PC-3 (cell line): ENCODE measurements around the gene PTP4A2. TPM values are rescaled to one million over a fixed set of nuclear protein-coding genes. Genes with fewer than 3 reads are reported as not detected.

ENCODE experiments used
- ATAC-seq: fragments of 200-7000 bp; cut with Tn5 transposase; 2 replicates; pipeline ENCODE4 v1.9.1; 2020; ENCODE audit warnings: mild to moderate bottlenecking, moderate library complexity
- BruUV-seq: library from RNA; stranded (reverse); fragments of 400-500 nt; replicated peaks from 2 replicates; lab custom pipeline; 2021; lab: Mats Ljungman, UMichigan
- CTCF ChIA-PET: fragments of 300-600 bp; sonication (Branson Sonifier 250); formaldehyde crosslinking; loops from one replicate; lab custom pipeline; 2022; ENCODE audit warnings: antibody characterized with exemption; lab: Charles Lee
- POLR2A ChIA-PET: fragments of 300-600 bp; sonication (Branson Sonifier 250); formaldehyde crosslinking; loops from one replicate; lab custom pipeline; 2022; ENCODE audit warnings: antibody characterized with exemption; ENCODE audit not compliant: unreplicated experiment; lab: Charles Lee
- DNase-seq: peaks from one replicate; pipeline ENCODE4 v3.0.0-alpha.2; 2015
- H2AFZ ChIP-seq: fragments of 300-600 bp; sonication (generic); 2 replicates; pipeline ENCODE4 v1.6.0; 2016; ENCODE audit warnings: antibody characterized with exemption, low read length
- H3F3A ChIP-seq: fragments of 300-600 bp; sonication (generic); one replicate; pipeline ENCODE4 v1.6.0; 2017; ENCODE audit warnings: antibody characterized with exemption, low read length, control low read depth, mild to moderate bottlenecking; ENCODE audit not compliant: unreplicated experiment
- H3K27ac ChIP-seq: fragments of 300-600 bp; sonication (generic); 2 replicates; pipeline ENCODE4 v1.5.1; 2016; ENCODE audit warnings: mild to moderate bottlenecking, low read length
- H3K27me3 ChIP-seq: fragments of 300-600 bp; sonication (generic); 2 replicates; pipeline ENCODE4 v1.6.1; 2016; ENCODE audit warnings: low read length, mixed read lengths
- H3K36me3 ChIP-seq: fragments of 300-600 bp; sonication (generic); 2 replicates; pipeline ENCODE4 v1.6.1; 2016; ENCODE audit warnings: low read depth, mixed run types, low read length, mixed read lengths
- H3K4me1 ChIP-seq: fragments of 300-600 bp; sonication (generic); 2 replicates; pipeline ENCODE4 v1.5.1; 2016; ENCODE audit warnings: low read length; ENCODE audit not compliant: insufficient read depth
- H3K4me2 ChIP-seq: fragments of 300-600 bp; sonication (generic); 2 replicates; pipeline ENCODE4 v1.6.0; 2016; ENCODE audit warnings: low read length
- H3K4me3 ChIP-seq: fragments of 300-600 bp; sonication (generic); 2 replicates; pipeline ENCODE4 v1.5.1; 2016; ENCODE audit warnings: mild to moderate bottlenecking, low read length, mixed read lengths
- H3K79me2 ChIP-seq: fragments of 300-600 bp; sonication (generic); 2 replicates; pipeline ENCODE4 v1.6.1; 2017; ENCODE audit warnings: low read length, mixed read lengths
- H3K9ac ChIP-seq: fragments of 300-600 bp; sonication (generic); 2 replicates; pipeline ENCODE4 v1.6.0; 2016; ENCODE audit warnings: mild to moderate bottlenecking, low read length
- H3K9me2 ChIP-seq: fragments of 300-600 bp; sonication (generic); replicated peaks from 2 replicates; pipeline ENCODE4 v1.6.1; 2016; ENCODE audit warnings: mixed run types, low read length, mixed read lengths
- H3K9me3 ChIP-seq: fragments of 300-600 bp; sonication (generic); 2 replicates; pipeline ENCODE4 v1.6.1; 2016; ENCODE audit warnings: low read length, mixed read lengths
- H4K20me1 ChIP-seq: fragments of 300-600 bp; sonication (generic); 2 replicates; pipeline ENCODE4 v1.6.1; 2016; ENCODE audit warnings: low read length, mixed read lengths
- EZH2 ChIP-seq: fragments of 300-600 bp; sonication (generic); IDR thresholded peaks from one replicate; pipeline ENCODE4 v1.6.1; 2017; ENCODE audit warnings: antibody characterized with exemption, mild to moderate bottlenecking, low read length; ENCODE audit not compliant: unreplicated experiment
- EZH2phosphoT487 ChIP-seq: fragments of 300-600 bp; sonication (generic); IDR thresholded peaks from 2 replicates; pipeline ENCODE4 v1.6.1; 2018; ENCODE audit warnings: mild to moderate bottlenecking, antibody characterized with exemption, low read length, borderline replicate concordance
- intact Hi-C: fragments of 100-400 bp; cut with micrococcal nuclease; formaldehyde crosslinking; loops from 2 replicates; pipeline ENCODE4 v1.9.0; 2023
- total RNA-seq: library from RNA; depleted of rRNA; stranded (reverse); fragments of >200 nt; gene quantifications from 2 replicates; pipeline ENCODE4 v1.2.3, GENCODE V29; 2014
- TF ChIP-seq, protein P1 (sequence below): fragments of 300-600 bp; sonication (generic); conservative IDR thresholded peaks from 2 replicates; pipeline ENCODE4 v1.5.1; 2017; ENCODE audit warnings: antibody characterized with exemption, low read depth, mild to moderate bottlenecking, low read length

Gene PTP4A2
- total RNA-seq, 1 experiment from 2014 or later = 335 TPM

- H3K9me3 ChIP-seq = no peaks in the 10 kb centered on the region
- H3K27me3 ChIP-seq = no peaks in the 10 kb centered on the region
- DNase-seq = no peak
- no peaks in the 10 kb centered on the region for H3F3A ChIP-seq
- no peak for ATAC-seq
- no peaks in the 10 kb centered on the region for H3K36me3 ChIP-seq
- no peaks in the 10 kb centered on the region for H3K9me2 ChIP-seq
- BruUV-seq = no TSS peak
- no peaks in the 10 kb centered on the region for H4K20me1 ChIP-seq
- ChIA-PET POLR2A (no interaction called here), CTCF (no interaction called here)
- H2AFZ ChIP-seq = no peak overlapping the region
- no peaks in the 10 kb centered on the region for H3K79me2 ChIP-seq
- H3K4me2 ChIP-seq = no peak overlapping the region
- H3K9ac ChIP-seq = no peak overlapping the region
- intact Hi-C loops = no loop called here
- no peaks in the 10 kb centered on the region for H3K4me1 ChIP-seq
- H3K4me3 ChIP-seq = no peak overlapping the region
- no peak overlapping the region for H3K27ac ChIP-seq
- TF ChIP-seq, protein P1, sequence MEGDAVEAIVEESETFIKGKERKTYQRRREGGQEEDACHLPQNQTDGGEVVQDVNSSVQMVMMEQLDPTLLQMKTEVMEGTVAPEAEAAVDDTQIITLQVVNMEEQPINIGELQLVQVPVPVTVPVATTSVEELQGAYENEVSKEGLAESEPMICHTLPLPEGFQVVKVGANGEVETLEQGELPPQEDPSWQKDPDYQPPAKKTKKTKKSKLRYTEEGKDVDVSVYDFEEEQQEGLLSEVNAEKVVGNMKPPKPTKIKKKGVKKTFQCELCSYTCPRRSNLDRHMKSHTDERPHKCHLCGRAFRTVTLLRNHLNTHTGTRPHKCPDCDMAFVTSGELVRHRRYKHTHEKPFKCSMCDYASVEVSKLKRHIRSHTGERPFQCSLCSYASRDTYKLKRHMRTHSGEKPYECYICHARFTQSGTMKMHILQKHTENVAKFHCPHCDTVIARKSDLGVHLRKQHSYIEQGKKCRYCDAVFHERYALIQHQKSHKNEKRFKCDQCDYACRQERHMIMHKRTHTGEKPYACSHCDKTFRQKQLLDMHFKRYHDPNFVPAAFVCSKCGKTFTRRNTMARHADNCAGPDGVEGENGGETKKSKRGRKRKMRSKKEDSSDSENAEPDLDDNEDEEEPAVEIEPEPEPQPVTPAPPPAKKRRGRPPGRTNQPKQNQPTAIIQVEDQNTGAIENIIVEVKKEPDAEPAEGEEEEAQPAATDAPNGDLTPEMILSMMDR = no peak
- no peak for TF ChIP-seq EZH2
- no peak for TF ChIP-seq EZH2phosphoT487
Observed at GRCh38 chr1:31871703-31872102, 66.5 kb downstream of the PTP4A2 start.

- ATAC-seq = no peak
- Histone ChIP-seq H3K4me2 (no peak overlapping the region), H3K4me1 (no peaks in the 10 kb centered on the region), H3K27ac (no peak overlapping the region), H2AFZ (no peak overlapping the region), H3K9me3 (no peaks in the 10 kb centered on the region), H3K9ac (no peak overlapping the region), H3K9me2 (no peaks in the 10 kb centered on the region), H3K79me2 (no peaks in the 10 kb centered on the region), H3K27me3 (no peaks in the 10 kb centered on the region), H3K4me3 (no peak overlapping the region), H4K20me1 (no peaks in the 10 kb centered on the region), H3F3A (no peaks in the 10 kb centered on the region), H3K36me3 (no peaks in the 10 kb centered on the region)
- BruUV-seq = no TSS peak
- no peak for TF ChIP-seq EZH2
- TF ChIP-seq, protein P1 = no peak
- no peak for TF ChIP-seq EZH2phosphoT487
- intact Hi-C loops = no loop called here
- no peak for DNase-seq
- CTCF ChIA-PET = interaction anchor here (0.6 kb wide), 1 partner anchor 153 kb away, joined by 4 read pairs; no protein-coding TSS in a partner anchor
- POLR2A ChIA-PET = no interaction called here
Observed at GRCh38 chr1:31870086-31870736, 68.0 kb downstream of the PTP4A2 start.

- Histone ChIP-seq H3K79me2 (no peaks in the 10 kb centered on the region), H3K36me3 (no peaks in the 10 kb centered on the region), H3K27ac (no peak overlapping the region), H3K9me3 (no peaks in the 10 kb centered on the region), H3K27me3 (no peaks in the 10 kb centered on the region), H3F3A (no peaks in the 10 kb centered on the region), H3K4me3 (no peak overlapping the region), H3K4me1 (no peaks in the 10 kb centered on the region), H2AFZ (no peak overlapping the region), H3K9me2 (no peaks in the 10 kb centered on the region), H4K20me1 (no peaks in the 10 kb centered on the region), H3K4me2 (no peak overlapping the region), H3K9ac (no peak overlapping the region)
- no TSS peak for BruUV-seq
- DNase-seq (no peak), ATAC-seq (no peak)
- ChIA-PET CTCF (no interaction called here), POLR2A (no interaction called here)
- TF ChIP-seq, protein P1 = no peak
- no peak for TF ChIP-seq EZH2phosphoT487
- TF ChIP-seq EZH2 = no peak
- intact Hi-C loops = no loop called here
Observed at GRCh38 chr1:31869449-31869848, 68.7 kb downstream of the PTP4A2 start.
